ENCODE data around the gene AHNAK2. TPM values are rescaled to one million over a fixed set of nuclear protein-coding genes. Genes with fewer than 3 reads are reported as not detected.

AHNAK2 gene
- total RNA-seq, 1 experiment from 2014 or later = 30.8 TPM

DNA sequence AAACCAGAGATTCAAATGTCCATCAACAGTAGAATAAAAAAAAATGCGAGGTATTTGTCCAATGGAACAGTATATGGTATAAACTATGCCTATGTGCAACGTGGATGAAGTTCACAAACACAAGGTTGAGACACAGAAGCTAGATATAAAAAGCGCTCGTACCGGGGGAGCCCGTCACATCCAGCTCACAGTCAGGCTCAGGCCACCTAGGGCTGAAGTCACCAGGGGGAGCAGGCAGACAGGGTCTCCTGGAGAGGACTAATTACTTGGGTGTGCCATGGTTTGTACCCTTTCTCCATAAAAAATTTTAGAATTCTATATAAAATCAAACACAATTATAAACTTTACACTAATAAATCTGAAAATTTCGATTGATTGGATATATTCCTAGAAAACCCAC, 13.6 kb downstream of the AHNAK2 start:
- no peak for TF ChIP-seq EZH2 (IDR thresholded peaks at IDR 0.05; ENCODE audit: low read depth)
- TF ChIP-seq, protein P1, sequence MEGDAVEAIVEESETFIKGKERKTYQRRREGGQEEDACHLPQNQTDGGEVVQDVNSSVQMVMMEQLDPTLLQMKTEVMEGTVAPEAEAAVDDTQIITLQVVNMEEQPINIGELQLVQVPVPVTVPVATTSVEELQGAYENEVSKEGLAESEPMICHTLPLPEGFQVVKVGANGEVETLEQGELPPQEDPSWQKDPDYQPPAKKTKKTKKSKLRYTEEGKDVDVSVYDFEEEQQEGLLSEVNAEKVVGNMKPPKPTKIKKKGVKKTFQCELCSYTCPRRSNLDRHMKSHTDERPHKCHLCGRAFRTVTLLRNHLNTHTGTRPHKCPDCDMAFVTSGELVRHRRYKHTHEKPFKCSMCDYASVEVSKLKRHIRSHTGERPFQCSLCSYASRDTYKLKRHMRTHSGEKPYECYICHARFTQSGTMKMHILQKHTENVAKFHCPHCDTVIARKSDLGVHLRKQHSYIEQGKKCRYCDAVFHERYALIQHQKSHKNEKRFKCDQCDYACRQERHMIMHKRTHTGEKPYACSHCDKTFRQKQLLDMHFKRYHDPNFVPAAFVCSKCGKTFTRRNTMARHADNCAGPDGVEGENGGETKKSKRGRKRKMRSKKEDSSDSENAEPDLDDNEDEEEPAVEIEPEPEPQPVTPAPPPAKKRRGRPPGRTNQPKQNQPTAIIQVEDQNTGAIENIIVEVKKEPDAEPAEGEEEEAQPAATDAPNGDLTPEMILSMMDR (conservative IDR thresholded peaks at IDR 0.05) = no peak
- Histone ChIP-seq H4K20me1 (ENCODE audit: insufficient read depth) (no peaks in the 10 kb centered on the region), H3K9me2 (ENCODE audit: insufficient read depth) (no peaks in the 10 kb centered on the region), H3K27ac (no peak overlapping the region), H3K27me3 (ENCODE audit: insufficient read depth, low read depth) (no peaks in the 10 kb centered on the region), H3F3A (ENCODE audit: insufficient read depth, low read depth) (peaks cover 3% of the 10 kb centered on the region; the same call in 1 of the 2 replicates), H3K79me2 (ENCODE audit: low read depth) (no peaks in the 10 kb centered on the region), H3K4me3 (no peak overlapping the region), H3K4me2 (no peak overlapping the region), H3K4me1 (replicated peaks; ENCODE audit: insufficient read depth) (peaks cover 14% of the 10 kb centered on the region), H3K9me3 (ENCODE audit: insufficient read depth, low read depth) (no peaks in the 10 kb centered on the region), H2AFZ (no peak overlapping the region), H3K36me3 (ENCODE audit: low read depth) (no peaks in the 10 kb centered on the region)
- CTCF ChIA-PET = no interaction called here
- intact Hi-C loops (cut with micrococcal nuclease; ENCODE audit: unreplicated experiment) = no loop called here
- POLR2A ChIA-PET (ENCODE audit: unreplicated experiment) = no interaction called here
- DNase-seq = no peak
- BruUV-seq (replicated peaks) = no TSS peak

DNA sequence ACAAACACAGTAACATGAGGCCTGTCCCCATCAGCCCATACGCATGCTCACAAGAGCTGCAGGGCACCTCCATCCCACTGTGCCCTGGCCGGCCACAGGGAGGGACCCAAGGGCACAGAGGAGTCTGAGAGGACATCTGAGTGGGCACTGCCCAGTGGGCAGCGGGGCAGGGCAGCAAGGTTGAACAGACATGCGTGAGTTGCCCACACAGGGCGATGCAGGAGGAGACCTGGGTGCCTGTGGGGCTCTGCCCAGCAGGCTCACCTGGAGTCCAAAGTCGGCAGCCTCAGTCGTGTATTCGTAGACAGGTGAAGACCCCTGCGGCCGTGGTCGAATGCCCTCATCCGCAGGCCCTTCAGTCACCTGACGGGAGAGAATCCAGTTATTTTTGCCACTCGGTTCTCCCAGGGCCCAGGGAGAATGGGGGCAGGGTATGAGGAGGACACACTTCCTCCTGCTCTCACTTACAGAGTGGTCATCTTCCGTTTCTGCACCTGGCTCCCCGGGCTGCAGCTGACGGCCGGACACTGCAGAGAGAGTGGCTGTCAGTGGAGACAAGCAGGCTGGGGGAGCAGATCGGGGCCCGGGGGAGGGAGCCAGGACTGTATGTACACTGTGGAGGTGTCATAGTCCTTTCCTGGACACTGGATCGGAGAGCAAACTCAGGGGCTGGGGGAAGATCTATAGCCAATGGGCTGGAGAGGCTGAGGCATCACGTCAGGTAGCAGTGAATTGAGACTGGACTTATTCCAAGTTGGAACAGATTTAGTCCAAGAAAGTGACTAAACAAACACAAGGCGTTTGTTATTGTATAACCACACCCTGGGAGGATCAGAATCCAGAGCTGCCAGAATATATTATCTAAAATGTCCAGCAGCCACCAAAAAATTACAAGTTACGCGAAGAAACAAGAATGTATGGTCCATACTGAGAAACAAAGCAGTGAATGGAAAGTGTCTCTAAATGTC, 20.7 kb downstream of the AHNAK2 start:
- Histone ChIP-seq H3K36me3 (ENCODE audit: low read depth) (no peaks in the 10 kb centered on the region), H3K4me2 (no peak overlapping the region), H4K20me1 (ENCODE audit: insufficient read depth) (no peaks in the 10 kb centered on the region), H3K9me2 (ENCODE audit: insufficient read depth) (no peaks in the 10 kb centered on the region), H2AFZ (no peak overlapping the region), H3K9me3 (ENCODE audit: insufficient read depth, low read depth) (no peaks in the 10 kb centered on the region), H3K27ac (no peak overlapping the region), H3K27me3 (ENCODE audit: insufficient read depth, low read depth) (no peaks in the 10 kb centered on the region), H3K4me1 (replicated peaks; ENCODE audit: insufficient read depth) (no peaks in the 10 kb centered on the region), H3K4me3 (no peak overlapping the region), H3F3A (ENCODE audit: insufficient read depth, low read depth) (no peaks in the 10 kb centered on the region), H3K79me2 (ENCODE audit: low read depth) (no peaks in the 10 kb centered on the region)
- TF ChIP-seq EZH2 (IDR thresholded peaks at IDR 0.05; ENCODE audit: low read depth) = no peak
- TF ChIP-seq, protein P1 (conservative IDR thresholded peaks at IDR 0.05) = no peak
- CTCF ChIA-PET = no interaction called here
- intact Hi-C loops (cut with micrococcal nuclease; ENCODE audit: unreplicated experiment) = no loop called here
- no TSS peak for BruUV-seq (replicated peaks)
- POLR2A ChIA-PET (ENCODE audit: unreplicated experiment) = no interaction called here
- DNase-seq = no peak

DNA sequence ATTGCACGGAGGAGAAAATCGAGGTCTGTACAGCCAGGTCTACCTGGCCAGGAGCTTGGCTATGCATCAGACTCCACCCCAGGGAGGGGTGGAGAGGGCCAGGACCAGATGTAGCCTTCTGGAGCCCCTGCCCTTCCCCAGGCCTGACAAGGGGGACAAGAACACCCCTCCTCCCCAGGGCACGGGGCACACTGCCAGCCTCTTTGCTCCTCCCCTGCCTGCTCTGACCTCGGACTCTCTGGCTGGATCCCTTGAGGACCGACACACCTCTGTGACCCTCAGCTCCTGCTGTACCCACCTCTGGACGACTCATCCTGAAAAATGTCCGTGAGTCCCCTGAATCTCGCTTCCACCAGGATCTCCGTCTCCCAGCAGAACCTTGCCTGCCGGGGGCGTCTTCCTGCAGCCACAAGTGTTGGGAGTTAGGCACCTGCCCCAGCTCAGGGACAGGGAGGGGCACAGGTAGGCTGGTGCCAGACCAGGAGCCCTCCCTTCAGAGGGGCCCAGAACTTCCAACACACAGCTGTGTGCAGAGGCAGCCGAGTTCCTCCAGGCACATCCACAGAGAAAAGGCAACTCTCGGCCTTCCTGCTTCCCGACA, 21.8 kb downstream of the AHNAK2 start:
- Histone ChIP-seq H3K4me2 (no peak overlapping the region), H3K36me3 (ENCODE audit: low read depth) (no peaks in the 10 kb centered on the region), H3K4me3 (no peak overlapping the region), H3K27me3 (ENCODE audit: insufficient read depth, low read depth) (no peaks in the 10 kb centered on the region), H3F3A (ENCODE audit: insufficient read depth, low read depth) (no peaks in the 10 kb centered on the region), H4K20me1 (ENCODE audit: insufficient read depth) (no peaks in the 10 kb centered on the region), H3K79me2 (ENCODE audit: low read depth) (no peaks in the 10 kb centered on the region), H3K9me2 (ENCODE audit: insufficient read depth) (no peaks in the 10 kb centered on the region), H3K9me3 (ENCODE audit: insufficient read depth, low read depth) (no peaks in the 10 kb centered on the region), H3K4me1 (replicated peaks; ENCODE audit: insufficient read depth) (no peaks in the 10 kb centered on the region), H3K27ac (no peak overlapping the region), H2AFZ (no peak overlapping the region)
- no peak for DNase-seq
- CTCF ChIA-PET = no interaction called here
- POLR2A ChIA-PET (ENCODE audit: unreplicated experiment) = no interaction called here
- intact Hi-C loops (cut with micrococcal nuclease; ENCODE audit: unreplicated experiment) = no loop called here
- TF ChIP-seq, protein P1 (conservative IDR thresholded peaks at IDR 0.05) = no peak
- no peak for TF ChIP-seq EZH2 (IDR thresholded peaks at IDR 0.05; ENCODE audit: low read depth)
- no TSS peak for BruUV-seq (replicated peaks)
